Measurements from ENCODE around the gene SGMS2. TPM values are rescaled to one million over a fixed set of nuclear protein-coding genes. Genes with fewer than 3 reads are reported as not detected.

SGMS2 gene
- total and polyA plus RNA-seq, 10 of the 15 experiments (the other 5 are each of a cell fraction or from before 2014, with no cell fraction given) = under 0.01 to 3.2 (median 0.17) TPM; not detected in 4

- TF ChIP-seq, protein P1, sequence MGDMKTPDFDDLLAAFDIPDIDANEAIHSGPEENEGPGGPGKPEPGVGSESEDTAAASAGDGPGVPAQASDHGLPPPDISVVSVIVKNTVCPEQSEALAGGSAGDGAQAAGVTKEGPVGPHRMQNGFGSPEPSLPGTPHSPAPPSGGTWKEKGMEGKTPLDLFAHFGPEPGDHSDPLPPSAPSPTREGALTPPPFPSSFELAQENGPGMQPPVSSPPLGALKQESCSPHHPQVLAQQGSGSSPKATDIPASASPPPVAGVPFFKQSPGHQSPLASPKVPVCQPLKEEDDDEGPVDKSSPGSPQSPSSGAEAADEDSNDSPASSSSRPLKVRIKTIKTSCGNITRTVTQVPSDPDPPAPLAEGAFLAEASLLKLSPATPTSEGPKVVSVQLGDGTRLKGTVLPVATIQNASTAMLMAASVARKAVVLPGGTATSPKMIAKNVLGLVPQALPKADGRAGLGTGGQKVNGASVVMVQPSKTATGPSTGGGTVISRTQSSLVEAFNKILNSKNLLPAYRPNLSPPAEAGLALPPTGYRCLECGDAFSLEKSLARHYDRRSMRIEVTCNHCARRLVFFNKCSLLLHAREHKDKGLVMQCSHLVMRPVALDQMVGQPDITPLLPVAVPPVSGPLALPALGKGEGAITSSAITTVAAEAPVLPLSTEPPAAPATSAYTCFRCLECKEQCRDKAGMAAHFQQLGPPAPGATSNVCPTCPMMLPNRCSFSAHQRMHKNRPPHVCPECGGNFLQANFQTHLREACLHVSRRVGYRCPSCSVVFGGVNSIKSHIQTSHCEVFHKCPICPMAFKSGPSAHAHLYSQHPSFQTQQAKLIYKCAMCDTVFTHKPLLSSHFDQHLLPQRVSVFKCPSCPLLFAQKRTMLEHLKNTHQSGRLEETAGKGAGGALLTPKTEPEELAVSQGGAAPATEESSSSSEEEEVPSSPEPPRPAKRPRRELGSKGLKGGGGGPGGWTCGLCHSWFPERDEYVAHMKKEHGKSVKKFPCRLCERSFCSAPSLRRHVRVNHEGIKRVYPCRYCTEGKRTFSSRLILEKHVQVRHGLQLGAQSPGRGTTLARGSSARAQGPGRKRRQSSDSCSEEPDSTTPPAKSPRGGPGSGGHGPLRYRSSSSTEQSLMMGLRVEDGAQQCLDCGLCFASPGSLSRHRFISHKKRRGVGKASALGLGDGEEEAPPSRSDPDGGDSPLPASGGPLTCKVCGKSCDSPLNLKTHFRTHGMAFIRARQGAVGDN (IDR thresholded peaks at IDR 0.05) = no peak
- TF ChIP-seq RAD51 (IDR thresholded peaks at IDR 0.05) (no peak), RELA (IDR thresholded peaks at IDR 0.05; ENCODE audit: borderline replicate concordance, partially characterized antibody) (no peak), CBX5 (IDR thresholded peaks at IDR 0.05; ENCODE audit: low read depth) (no peak)
- TF ChIP-seq, protein P2, sequence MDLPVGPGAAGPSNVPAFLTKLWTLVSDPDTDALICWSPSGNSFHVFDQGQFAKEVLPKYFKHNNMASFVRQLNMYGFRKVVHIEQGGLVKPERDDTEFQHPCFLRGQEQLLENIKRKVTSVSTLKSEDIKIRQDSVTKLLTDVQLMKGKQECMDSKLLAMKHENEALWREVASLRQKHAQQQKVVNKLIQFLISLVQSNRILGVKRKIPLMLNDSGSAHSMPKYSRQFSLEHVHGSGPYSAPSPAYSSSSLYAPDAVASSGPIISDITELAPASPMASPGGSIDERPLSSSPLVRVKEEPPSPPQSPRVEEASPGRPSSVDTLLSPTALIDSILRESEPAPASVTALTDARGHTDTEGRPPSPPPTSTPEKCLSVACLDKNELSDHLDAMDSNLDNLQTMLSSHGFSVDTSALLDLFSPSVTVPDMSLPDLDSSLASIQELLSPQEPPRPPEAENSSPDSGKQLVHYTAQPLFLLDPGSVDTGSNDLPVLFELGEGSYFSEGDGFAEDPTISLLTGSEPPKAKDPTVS (IDR thresholded peaks at IDR 0.05; ENCODE audit: low read depth, low read length) = no peak
- TF ChIP-seq, protein P3, sequence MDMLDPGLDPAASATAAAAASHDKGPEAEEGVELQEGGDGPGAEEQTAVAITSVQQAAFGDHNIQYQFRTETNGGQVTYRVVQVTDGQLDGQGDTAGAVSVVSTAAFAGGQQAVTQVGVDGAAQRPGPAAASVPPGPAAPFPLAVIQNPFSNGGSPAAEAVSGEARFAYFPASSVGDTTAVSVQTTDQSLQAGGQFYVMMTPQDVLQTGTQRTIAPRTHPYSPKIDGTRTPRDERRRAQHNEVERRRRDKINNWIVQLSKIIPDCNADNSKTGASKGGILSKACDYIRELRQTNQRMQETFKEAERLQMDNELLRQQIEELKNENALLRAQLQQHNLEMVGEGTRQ (IDR thresholded peaks at IDR 0.05; ENCODE audit: borderline replicate concordance, low read depth, low read length) = no peak
These were observed 71.9 kb downstream of the SGMS2 start (continued) for GRCh38 chr4:107896646-107897045.

GRCh38 chr4:107897823-107898222 lies 73.1 kb downstream of the SGMS2 start:
- ChIA-PET SMC1A (ENCODE audit: uncharacterized antibody, unreplicated experiment) (interaction anchor here (1.0 kb wide), 1 partner anchor 11 kb away, joined by 4 read pairs; no protein-coding TSS in a partner anchor), CTCF (interaction anchor here (1.0 kb wide), 1 partner anchor 156 kb away, joined by 3 read pairs; no protein-coding TSS in a partner anchor), RAD21 (ENCODE audit: unreplicated experiment) (no interaction called here), POLR2A (no interaction called here)
- Histone ChIP-seq H3K27ac (ENCODE audit: control insufficient read depth, insufficient read depth) (no peak overlapping the region), H3K4me1 (ENCODE audit: control insufficient read depth, insufficient read depth, low read length) (no peaks in the 10 kb centered on the region), H4K20me1 (ENCODE audit: control insufficient read depth, insufficient read depth) (no peaks in the 10 kb centered on the region), H2AFZ (ENCODE audit: control insufficient read depth, low read depth, low read length) (no peak overlapping the region), H3K4me2 (ENCODE audit: control insufficient read depth, insufficient read depth) (no peak overlapping the region), H3K9ac (ENCODE audit: control insufficient read depth, insufficient read depth, low read length) (no peak overlapping the region), H3K36me3 (ENCODE audit: control insufficient read depth in 2 of 2, insufficient read depth in 2 of 2, low read length in 1 of 2) (no peaks in the 10 kb centered on the region), H3K79me2 (ENCODE audit: control insufficient read depth, insufficient read depth, low read length) (no peaks in the 10 kb centered on the region), H3K27me3 (replicated peaks in 1 of 2; ENCODE audit: control insufficient read depth in 2 of 2, insufficient read depth in 2 of 2, low read length in 1 of 2) (no peaks in the 10 kb centered on the region; a peak in 1 of 4 replicates), H3K9me3 (replicated peaks; ENCODE audit: control insufficient read depth, insufficient read depth, low read length) (no peaks in the 10 kb centered on the region), H3K4me3 (no peak overlapping the region)
- DNase-seq (ENCODE audit: low read depth, low spot score) (no peak), ATAC-seq (no peak), FAIRE-seq (no peak)
- no TSS peak for BruUV-seq (replicated peaks)
- in situ Hi-C loops (cut with MboI) = no loop called here
- intact Hi-C loops (cut with micrococcal nuclease; ENCODE audit: unreplicated experiment) = no loop called here
- TF ChIP-seq CBX5 (IDR thresholded peaks at IDR 0.05; ENCODE audit: low read depth) (no peak), MEF2A (IDR thresholded peaks at IDR 0.05; ENCODE audit: insufficient read depth, low read depth, low read length) (no peak), BRCA1 (IDR thresholded peaks at IDR 0.05; ENCODE audit: low read depth, low read length) (no peak), POLR2A (IDR thresholded peaks at IDR 0.05; ENCODE audit: low read depth, low read length) (no peak), RUNX3 (IDR thresholded peaks at IDR 0.05; ENCODE audit: low read length) (0 out of 2 replicates have a peak, but pooled peaks have one; percentile 19), ESRRA (IDR thresholded peaks at IDR 0.05; ENCODE audit: low read length) (no peak), FOXM1 (IDR thresholded peaks at IDR 0.05; ENCODE audit: low read depth, low read length) (no peak), NFYB (IDR thresholded peaks at IDR 0.05; ENCODE audit: insufficient read depth, low read depth, low read length) (no peak)
